Measurements from ENCODE around the gene EFHD2.

Gene EFHD2

GRCh38 chr1:15390667-15391066, 19.0 kb upstream of the EFHD2 start:
- H2BK15ac ChIP-seq (replicated peaks; ENCODE audit: low read depth), result no peak overlapping the region
- H3K56ac ChIP-seq (ENCODE audit: low read length), result no peak overlapping the region
- no peak for DNase-seq
- H3K18ac ChIP-seq (ENCODE audit: low read length), result no peak overlapping the region
- no peak overlapping the region for H4K5ac ChIP-seq (ENCODE audit: low read length)
- peaks cover 2% of the 10 kb centered on the region for H3K4me1 ChIP-seq (ENCODE audit: control insufficient read depth, low read depth, low read length)
- H3K79me1 ChIP-seq (ENCODE audit: low read length), result no peaks in the 10 kb centered on the region
- H3K9ac ChIP-seq (ENCODE audit: low read length), result no peak overlapping the region
- no peak overlapping the region for H3K27ac ChIP-seq (ENCODE audit: low read depth, low read length)
- no peak overlapping the region for H2AK5ac ChIP-seq (ENCODE audit: low read length)
- no peak overlapping the region for H4K8ac ChIP-seq (ENCODE audit: low read depth, low read length)
- no peak overlapping the region for H2BK120ac ChIP-seq (ENCODE audit: low read depth, low read length)
- H3K4me3 ChIP-seq (ENCODE audit: low read length), result no peak overlapping the region
- no peaks in the 10 kb centered on the region for H3K79me2 ChIP-seq (ENCODE audit: control insufficient read depth, insufficient read depth, low read length)
- no peaks in the 10 kb centered on the region for H3K36me3 ChIP-seq (ENCODE audit: control insufficient read depth, insufficient read depth, low read length)
- H3K4me2 ChIP-seq (ENCODE audit: low read length), result no peak overlapping the region
- no peak overlapping the region for H2BK5ac ChIP-seq (ENCODE audit: low read length)
- no peak overlapping the region for H3K23ac ChIP-seq (ENCODE audit: low read length)
- no CpG with 5 or more reads among the region's 8 CpGs for WGBS (ENCODE audit: extremely low coverage, insufficient coverage, low lambda C conversion rate)
- H3K4ac ChIP-seq (ENCODE audit: low read depth, low read length), result no peak overlapping the region
- peaks cover 3% of the 10 kb centered on the region for H3K27me3 ChIP-seq (ENCODE audit: insufficient read depth, low read length, poor library complexity)

DNA sequence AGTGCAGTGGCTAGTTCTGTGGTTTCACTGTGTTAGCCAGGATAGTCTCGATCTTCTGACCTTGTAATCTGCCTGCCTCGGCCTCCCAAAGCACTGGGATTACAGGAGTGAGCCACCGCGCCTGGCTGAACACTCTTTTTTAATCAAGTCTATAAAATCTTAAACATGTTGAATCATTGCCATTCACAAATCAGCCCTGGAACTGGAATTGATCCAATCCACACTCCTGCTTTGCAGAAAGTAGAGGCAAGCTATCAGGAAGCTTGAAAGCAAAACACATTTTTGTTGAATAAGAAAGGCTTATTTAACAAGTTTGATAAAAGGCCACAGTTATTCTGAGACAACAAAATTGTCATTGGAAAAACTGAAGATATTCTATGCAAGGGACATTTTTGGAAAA, 18.3 kb upstream of the EFHD2 start:
- Histone ChIP-seq H3K4ac (ENCODE audit: low read depth, low read length) (no peak overlapping the region), H3K4me1 (ENCODE audit: control insufficient read depth, low read depth, low read length) (peaks cover 2% of the 10 kb centered on the region), H4K5ac (ENCODE audit: low read length) (no peak overlapping the region), H3K27me3 (ENCODE audit: insufficient read depth, low read length, poor library complexity) (peaks cover 1% of the 10 kb centered on the region), H3K36me3 (ENCODE audit: control insufficient read depth, insufficient read depth, low read length) (no peaks in the 10 kb centered on the region), H3K4me2 (ENCODE audit: low read length) (no peak overlapping the region), H3K4me3 (ENCODE audit: low read length) (no peak overlapping the region), H3K27ac (ENCODE audit: low read depth, low read length) (no peak overlapping the region), H3K79me2 (ENCODE audit: control insufficient read depth, insufficient read depth, low read length) (no peaks in the 10 kb centered on the region), H3K23ac (ENCODE audit: low read length) (no peak overlapping the region), H2BK15ac (replicated peaks; ENCODE audit: low read depth) (no peak overlapping the region), H2BK120ac (ENCODE audit: low read depth, low read length) (no peak overlapping the region), H2AK5ac (ENCODE audit: low read length) (no peak overlapping the region), H3K79me1 (ENCODE audit: low read length) (no peaks in the 10 kb centered on the region), H2BK5ac (ENCODE audit: low read length) (no peak overlapping the region), H3K56ac (ENCODE audit: low read length) (no peak overlapping the region), H3K9ac (ENCODE audit: low read length) (no peak overlapping the region), H4K8ac (ENCODE audit: low read depth, low read length) (no peak overlapping the region), H3K18ac (ENCODE audit: low read length) (no peak overlapping the region)
- WGBS (ENCODE audit: extremely low coverage, insufficient coverage, low lambda C conversion rate), result no CpG with 5 or more reads among the region's 4 CpGs
- DNase-seq, result no peak

GRCh38 chr1:15393475-15394257, 16.0 kb upstream of the EFHD2 start:
- no peak for DNase-seq
- Histone ChIP-seq H2BK5ac (ENCODE audit: low read length) (no peak overlapping the region), H3K4ac (ENCODE audit: low read depth, low read length) (no peak overlapping the region), H3K27ac (ENCODE audit: low read depth, low read length) (no peak overlapping the region), H3K4me2 (ENCODE audit: low read length) (no peak overlapping the region), H3K56ac (ENCODE audit: low read length) (no peak overlapping the region), H3K4me3 (ENCODE audit: low read length) (no peak overlapping the region), H3K23ac (ENCODE audit: low read length) (no peak overlapping the region), H4K8ac (ENCODE audit: low read depth, low read length) (no peak overlapping the region), H2BK15ac (replicated peaks; ENCODE audit: low read depth) (no peak overlapping the region), H3K27me3 (ENCODE audit: insufficient read depth, low read length, poor library complexity) (no peaks in the 10 kb centered on the region), H2AK5ac (ENCODE audit: low read length) (no peak overlapping the region), H3K9ac (ENCODE audit: low read length) (no peak overlapping the region), H3K18ac (ENCODE audit: low read length) (no peak overlapping the region), H2BK120ac (ENCODE audit: low read depth, low read length) (no peak overlapping the region), H3K4me1 (ENCODE audit: control insufficient read depth, low read depth, low read length) (no peaks in the 10 kb centered on the region), H3K79me1 (ENCODE audit: low read length) (no peaks in the 10 kb centered on the region), H4K5ac (ENCODE audit: low read length) (no peak overlapping the region), H3K79me2 (ENCODE audit: control insufficient read depth, insufficient read depth, low read length) (no peaks in the 10 kb centered on the region), H3K36me3 (ENCODE audit: control insufficient read depth, insufficient read depth, low read length) (no peaks in the 10 kb centered on the region)
- WGBS (ENCODE audit: extremely low coverage, insufficient coverage, low lambda C conversion rate), result no CpG with 5 or more reads among the region's 9 CpGs

- Histone ChIP-seq H3K4ac (ENCODE audit: low read depth, low read length) (no peak overlapping the region), H3K36me3 (ENCODE audit: control insufficient read depth, insufficient read depth, low read length) (no peaks in the 10 kb centered on the region), H3K18ac (ENCODE audit: low read length) (no peak overlapping the region), H3K4me1 (ENCODE audit: control insufficient read depth, low read depth, low read length) (no peaks in the 10 kb centered on the region), H2BK5ac (ENCODE audit: low read length) (no peak overlapping the region), H2BK120ac (ENCODE audit: low read depth, low read length) (no peak overlapping the region), H3K4me2 (ENCODE audit: low read length) (no peak overlapping the region), H4K5ac (ENCODE audit: low read length) (no peak overlapping the region), H3K79me1 (ENCODE audit: low read length) (no peaks in the 10 kb centered on the region), H2AK5ac (ENCODE audit: low read length) (no peak overlapping the region), H4K8ac (ENCODE audit: low read depth, low read length) (no peak overlapping the region), H2BK15ac (replicated peaks; ENCODE audit: low read depth) (no peak overlapping the region), H3K4me3 (ENCODE audit: low read length) (no peak overlapping the region), H3K9ac (ENCODE audit: low read length) (no peak overlapping the region), H3K79me2 (ENCODE audit: control insufficient read depth, insufficient read depth, low read length) (no peaks in the 10 kb centered on the region), H3K27me3 (ENCODE audit: insufficient read depth, low read length, poor library complexity) (no peaks in the 10 kb centered on the region), H3K27ac (ENCODE audit: low read depth, low read length) (no peak overlapping the region), H3K23ac (ENCODE audit: low read length) (no peak overlapping the region), H3K56ac (ENCODE audit: low read length) (no peak overlapping the region)
- DNase-seq, result no peak
- no CpG with 5 or more reads among the region's 3 CpGs for WGBS (ENCODE audit: extremely low coverage, insufficient coverage, low lambda C conversion rate)
These were observed 15.4 kb upstream of the EFHD2 start for GRCh38 chr1:15394258-15394690.

DNA sequence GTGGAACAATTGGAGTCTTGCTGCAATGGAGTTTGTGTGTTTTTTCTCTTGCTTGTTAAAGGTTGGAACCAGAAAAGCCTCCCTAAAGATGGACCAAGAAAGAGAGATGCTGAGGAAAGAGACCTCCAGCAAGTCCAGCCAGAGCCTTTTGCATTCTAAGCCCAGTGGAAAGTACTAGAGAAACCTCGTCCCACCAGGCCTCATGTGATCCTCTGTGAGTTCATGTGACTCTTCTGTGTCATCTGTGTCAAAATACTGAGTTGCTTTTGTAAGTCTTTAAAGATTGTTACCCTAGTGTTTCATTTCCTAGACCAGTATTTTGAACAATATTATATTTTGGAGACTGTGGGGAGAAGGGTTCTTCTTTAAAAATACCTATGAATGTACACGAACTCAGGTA, 12.5 kb upstream of the EFHD2 start:
- no peaks in the 10 kb centered on the region for H3K27me3 ChIP-seq (ENCODE audit: insufficient read depth, low read length, poor library complexity)
- H3K27ac ChIP-seq (ENCODE audit: low read depth, low read length), result no peak overlapping the region
- no peak overlapping the region for H2BK120ac ChIP-seq (ENCODE audit: low read depth, low read length)
- no peak overlapping the region for H3K56ac ChIP-seq (ENCODE audit: low read length)
- H2BK5ac ChIP-seq (ENCODE audit: low read length), result no peak overlapping the region
- no peak overlapping the region for H3K4me3 ChIP-seq (ENCODE audit: low read length)
- H2AK5ac ChIP-seq (ENCODE audit: low read length), result no peak overlapping the region
- no peak overlapping the region for H3K4me2 ChIP-seq (ENCODE audit: low read length)
- no peak for DNase-seq
- no CpG with 5 or more reads among the region's 2 CpGs for WGBS (ENCODE audit: extremely low coverage, insufficient coverage, low lambda C conversion rate)
- H4K5ac ChIP-seq (ENCODE audit: low read length), result no peak overlapping the region
- H2BK15ac ChIP-seq (replicated peaks; ENCODE audit: low read depth), result no peak overlapping the region
- no peaks in the 10 kb centered on the region for H3K36me3 ChIP-seq (ENCODE audit: control insufficient read depth, insufficient read depth, low read length)
- H3K4me1 ChIP-seq (ENCODE audit: control insufficient read depth, low read depth, low read length), result no peaks in the 10 kb centered on the region
- no peak overlapping the region for H4K8ac ChIP-seq (ENCODE audit: low read depth, low read length)
- no peaks in the 10 kb centered on the region for H3K79me2 ChIP-seq (ENCODE audit: control insufficient read depth, insufficient read depth, low read length)
- no peak overlapping the region for H3K4ac ChIP-seq (ENCODE audit: low read depth, low read length)
- H3K23ac ChIP-seq (ENCODE audit: low read length), result no peak overlapping the region
- no peaks in the 10 kb centered on the region for H3K79me1 ChIP-seq (ENCODE audit: low read length)
- H3K9ac ChIP-seq (ENCODE audit: low read length), result no peak overlapping the region
- H3K18ac ChIP-seq (ENCODE audit: low read length), result no peak overlapping the region

DNA sequence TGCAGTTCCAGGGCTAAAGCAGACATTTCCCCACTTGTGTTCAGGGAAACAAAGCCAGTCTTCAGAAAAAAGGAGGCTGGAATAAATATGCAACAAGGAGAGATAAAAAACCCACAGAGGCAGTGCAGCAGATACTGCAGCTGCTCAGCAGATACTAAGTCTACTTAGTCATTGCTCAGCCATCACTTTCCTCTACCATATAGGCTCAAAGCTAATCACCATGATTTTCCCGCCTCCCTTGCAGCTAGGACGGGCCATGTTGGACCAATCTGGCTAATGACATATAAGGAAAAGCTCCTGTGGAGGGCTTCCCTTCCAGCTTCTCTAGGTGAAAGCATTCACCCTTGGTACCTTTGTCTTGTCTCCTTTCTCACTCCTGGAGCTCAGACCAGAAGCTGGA, 10.0 kb upstream of the EFHD2 start:
- Histone ChIP-seq H3K4me2 (ENCODE audit: low read length) (no peak overlapping the region), H3K27me3 (ENCODE audit: insufficient read depth, low read length, poor library complexity) (no peaks in the 10 kb centered on the region), H3K79me2 (ENCODE audit: control insufficient read depth, insufficient read depth, low read length) (no peaks in the 10 kb centered on the region), H3K36me3 (ENCODE audit: control insufficient read depth, insufficient read depth, low read length) (no peaks in the 10 kb centered on the region), H2BK120ac (ENCODE audit: low read depth, low read length) (no peak overlapping the region), H4K8ac (ENCODE audit: low read depth, low read length) (no peak overlapping the region), H3K18ac (ENCODE audit: low read length) (no peak overlapping the region), H3K27ac (ENCODE audit: low read depth, low read length) (no peak overlapping the region), H3K4me1 (ENCODE audit: control insufficient read depth, low read depth, low read length) (peaks cover 2% of the 10 kb centered on the region), H3K9ac (ENCODE audit: low read length) (no peak overlapping the region), H3K4ac (ENCODE audit: low read depth, low read length) (no peak overlapping the region), H2BK15ac (replicated peaks; ENCODE audit: low read depth) (no peak overlapping the region), H3K4me3 (ENCODE audit: low read length) (no peak overlapping the region), H3K23ac (ENCODE audit: low read length) (no peak overlapping the region), H2AK5ac (ENCODE audit: low read length) (no peak overlapping the region), H4K5ac (ENCODE audit: low read length) (no peak overlapping the region), H3K79me1 (ENCODE audit: low read length) (no peaks in the 10 kb centered on the region), H3K56ac (ENCODE audit: low read length) (no peak overlapping the region), H2BK5ac (ENCODE audit: low read length) (no peak overlapping the region)
- no CpG with 5 or more reads among the region's 2 CpGs for WGBS (ENCODE audit: extremely low coverage, insufficient coverage, low lambda C conversion rate)
- DNase-seq, result no peak
